Ectodermal cell (in vitro differentiated cells): ENCODE results near the gene MOK.

Experiments used
- H3K27ac ChIP-seq: 2 replicates; pipeline ENCODE4 v1.7.0; 2013; ENCODE audit warnings: mild to moderate bottlenecking, low read depth, low read length; ENCODE audit not compliant: insufficient read depth, poor library complexity, severe bottlenecking
- H3K27me3 ChIP-seq: 2 replicates; pipeline ENCODE4 v1.7.0; 2013; ENCODE audit warnings: mild to moderate bottlenecking, low read length; ENCODE audit not compliant: insufficient read depth, control insufficient read depth, poor library complexity, severe bottlenecking
- H3K36me3 ChIP-seq: one replicate; pipeline ENCODE4 v1.7.0; 2013; ENCODE audit warnings: low read length; ENCODE audit not compliant: control insufficient read depth, insufficient read depth
- H3K4me1 ChIP-seq: one replicate; pipeline ENCODE4 v1.7.0; 2013; ENCODE audit warnings: low read length; ENCODE audit not compliant: control insufficient read depth, insufficient read depth
- H3K4me3 ChIP-seq: 2 replicates; pipeline ENCODE4 v1.7.0; 2013; ENCODE audit warnings: low read depth, low read length, control low read depth; ENCODE audit not compliant: insufficient read depth
- H3K9me3 ChIP-seq: 2 replicates; pipeline ENCODE4 v1.7.0; 2013; ENCODE audit warnings: mild to moderate bottlenecking, low read length, moderate library complexity; ENCODE audit not compliant: control insufficient read depth
- WGBS, 2 experiments: methylation state at CpG; one replicate each; pipeline ENCODE4 v1.1.7; 2013; ENCODE audit warnings: missing lambda C conversion rate in 2 of 2; 5-methylcytosine and 5-hydroxymethylcytosine counted together

Gene MOK

GRCh38 chr14:102323102-102323501, 18.1 kb upstream of the MOK start:
- Histone ChIP-seq H3K4me3 (no peak overlapping the region), H3K4me1 (no peaks in the 10 kb centered on the region), H3K36me3 (no peaks in the 10 kb centered on the region), H3K9me3 (no peaks in the 10 kb centered on the region), H3K27ac (no peak overlapping the region), H3K27me3 (no peaks in the 10 kb centered on the region)
- WGBS, 2 experiments: 67 to 71% methylated on average over 8 of the region's 8 CpGs

DNA sequence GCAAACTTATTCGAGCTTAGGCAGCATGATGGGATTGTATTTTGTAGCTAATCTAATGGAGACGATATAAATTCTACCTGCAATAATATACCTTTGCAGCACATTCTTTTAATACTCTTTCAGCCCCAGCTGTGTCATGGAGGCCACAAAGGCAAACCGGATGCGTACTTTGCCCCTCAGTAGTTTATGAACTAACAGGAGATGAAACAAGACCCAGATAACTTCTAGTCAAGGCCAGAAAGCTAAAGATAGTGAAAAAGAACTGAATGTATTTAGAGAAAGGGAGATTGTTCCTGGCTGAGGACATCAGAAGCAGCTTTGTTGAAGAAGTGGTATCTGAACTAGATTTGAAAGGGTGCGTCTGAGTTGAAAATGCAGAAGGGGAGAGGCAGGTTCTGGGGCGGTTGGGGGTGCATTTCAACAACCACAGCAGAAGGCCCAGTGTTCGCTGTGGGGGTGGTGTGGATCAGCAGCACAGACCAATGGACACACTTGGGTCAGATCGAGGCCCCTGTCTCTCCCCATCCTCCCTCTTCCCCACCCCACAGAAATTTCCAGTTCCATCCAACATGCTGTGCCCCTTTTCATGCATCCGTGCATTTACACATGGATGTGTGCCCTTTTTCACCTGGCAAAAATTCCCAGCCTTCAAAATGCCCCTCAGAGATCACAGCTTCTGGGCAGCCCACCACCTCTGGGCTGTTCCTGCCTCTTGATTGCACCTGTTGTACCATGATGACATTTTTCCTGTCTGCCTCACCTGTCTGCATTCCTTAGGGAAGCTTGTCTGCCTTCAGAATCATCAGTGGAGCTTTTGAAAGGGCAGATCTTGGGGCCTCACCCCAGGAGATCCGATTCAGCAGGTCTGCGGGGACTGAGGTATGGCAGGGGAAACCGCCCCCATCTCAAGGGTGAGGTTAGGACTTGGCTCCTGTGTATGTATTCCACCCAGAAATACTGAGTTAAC, 16.8 kb upstream of the MOK start:
- no peaks in the 10 kb centered on the region for H3K9me3 ChIP-seq
- 93 to 95% methylated on average over 11 to 12 of the region's 12 CpGs for WGBS, 2 experiments
- H3K4me1 ChIP-seq: no peaks in the 10 kb centered on the region
- H3K27ac ChIP-seq: no peak overlapping the region
- no peak overlapping the region for H3K4me3 ChIP-seq
- no peaks in the 10 kb centered on the region for H3K36me3 ChIP-seq
- H3K27me3 ChIP-seq: no peaks in the 10 kb centered on the region

DNA sequence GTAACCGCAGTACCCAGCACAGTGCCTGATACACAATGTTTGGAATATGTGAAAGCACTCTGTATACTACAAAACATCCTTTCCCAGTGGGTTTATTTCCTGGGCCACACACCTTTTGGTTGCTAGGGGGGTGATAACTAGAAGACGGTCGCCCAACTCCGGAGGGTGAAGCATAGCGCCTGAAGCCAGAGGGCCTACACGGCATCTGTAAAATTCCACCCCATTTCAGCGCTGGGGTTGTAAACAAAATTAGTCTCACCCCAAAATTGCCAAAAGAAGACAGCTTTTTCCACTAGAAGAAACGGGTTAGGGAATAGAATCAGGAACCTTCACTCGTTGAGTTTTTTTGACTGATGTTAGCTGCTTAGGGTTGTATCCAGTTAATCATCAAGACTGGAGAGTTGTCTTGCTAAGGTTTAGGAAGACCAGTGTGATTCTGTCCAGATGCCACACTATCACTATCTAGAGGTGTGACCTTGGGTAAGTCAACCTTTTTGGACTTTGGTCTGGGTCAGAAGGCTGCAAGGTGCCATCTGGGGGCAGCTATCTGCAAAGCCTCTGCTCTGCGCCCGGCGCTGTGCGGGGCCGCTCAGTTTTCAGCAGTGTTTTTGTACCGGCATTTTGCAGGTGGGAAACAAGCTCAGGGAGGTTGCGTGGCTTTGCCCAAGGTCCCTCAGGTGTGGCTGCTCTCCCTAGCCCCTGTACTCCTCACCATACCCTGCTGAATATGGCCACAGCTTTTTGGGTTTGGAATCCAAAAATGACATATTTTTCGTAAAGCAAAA, 15.9 kb upstream of the MOK start:
- 93 to 96% methylated on average over 16 to 17 of the region's 17 CpGs for WGBS, 2 experiments
- H3K36me3 ChIP-seq: no peaks in the 10 kb centered on the region
- no peak overlapping the region for H3K27ac ChIP-seq
- no peaks in the 10 kb centered on the region for H3K9me3 ChIP-seq
- H3K4me1 ChIP-seq: no peaks in the 10 kb centered on the region
- H3K27me3 ChIP-seq: no peaks in the 10 kb centered on the region
- peak overlapping the region; percentile 85 for H3K4me3 ChIP-seq

DNA sequence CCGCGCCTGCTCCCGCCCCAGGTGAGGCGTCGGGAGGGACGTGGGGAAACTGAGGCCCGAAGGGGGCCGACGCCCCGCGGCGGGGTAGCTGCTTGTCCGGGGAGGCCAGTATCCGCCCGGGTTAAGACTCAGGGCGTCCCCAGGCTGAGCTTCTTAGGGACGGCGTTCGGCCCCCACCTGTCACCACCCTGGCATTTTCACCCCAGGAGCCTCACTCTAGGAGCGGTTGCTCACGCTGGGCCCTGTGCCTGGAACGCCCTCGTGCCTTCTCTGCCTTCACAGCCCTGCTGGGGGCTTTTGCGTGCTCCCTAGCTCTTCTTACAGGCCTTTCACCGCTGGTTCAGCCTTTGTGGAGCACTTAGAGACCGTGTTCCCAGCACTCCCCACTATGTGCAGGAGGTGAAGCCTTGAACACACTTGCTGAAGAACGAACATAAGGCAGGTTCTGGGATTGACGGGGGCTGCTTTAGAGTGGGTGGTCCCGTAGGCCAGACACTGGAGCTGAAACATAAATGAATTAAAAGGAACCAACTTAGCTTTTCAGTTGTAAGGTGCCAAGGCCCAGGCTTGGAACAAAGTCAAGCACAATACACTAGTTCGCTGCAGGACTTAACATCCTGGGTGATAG, 15.2 kb upstream of the MOK start:
- Histone ChIP-seq H3K9me3 (no peaks in the 10 kb centered on the region), H3K27me3 (peaks cover 4% of the 10 kb centered on the region), H3K27ac (no peak overlapping the region), H3K4me1 (no peaks in the 10 kb centered on the region), H3K4me3 (peak overlapping the region; percentile 85), H3K36me3 (no peaks in the 10 kb centered on the region)
- 9% methylated on average over 30 of the region's 30 CpGs for WGBS, 2 experiments

- H3K27me3 ChIP-seq: peaks cover 10% of the 10 kb centered on the region
- 1% methylated on average over 71 of the region's 71 CpGs for whole genome bisulfite sequencing, 2 experiments
- H3K4me3 ChIP-seq: peak within 1 kb of the TSS; percentile 85
- no peak within 1 kb of the TSS for H3K27ac ChIP-seq
- H3K36me3 ChIP-seq: no peaks in the 10 kb centered on the region
- no peaks in the 10 kb centered on the region for H3K4me1 ChIP-seq
- H3K9me3 ChIP-seq: no peaks in the 10 kb centered on the region
These were observed 14.5 kb upstream of the MOK start, which contains the start of gene ZNF839 for GRCh38 chr14:102319351-102320032. TSS of gene ZNF839 (plus strand) at chr14:102319746. CDS start at chr14:102319766, 20 bp downstream.

DNA sequence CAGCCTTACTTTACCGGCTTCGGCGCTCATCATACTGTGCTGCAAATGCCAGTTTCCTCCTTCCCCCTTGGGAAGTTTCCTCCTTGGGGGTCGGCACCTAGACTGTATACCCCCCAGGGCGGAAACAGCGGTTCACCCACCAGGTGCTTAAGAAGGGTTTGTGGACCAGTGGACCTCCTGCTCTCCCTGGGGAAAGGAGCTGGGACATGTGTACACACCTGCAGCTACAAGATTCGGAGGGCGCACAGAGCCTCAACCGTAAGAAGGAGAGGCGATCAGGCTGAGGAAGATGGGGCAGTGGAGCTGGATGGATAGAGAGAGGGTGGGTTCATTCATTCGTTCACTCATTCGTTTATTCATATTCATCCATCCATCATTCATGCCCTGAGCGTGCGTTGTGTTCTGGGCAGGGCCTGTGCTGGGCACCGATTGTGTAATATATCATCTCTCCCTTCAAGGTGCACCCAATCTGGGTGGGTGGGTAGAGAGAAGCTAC, 13.9 kb upstream of the MOK start:
- WGBS, 2 experiments: 91 to 92% methylated on average over 13 to 15 of the region's 15 CpGs
- H3K4me3 ChIP-seq: peak overlapping the region; percentile 85
- no peaks in the 10 kb centered on the region for H3K36me3 ChIP-seq
- peaks cover 13% of the 10 kb centered on the region for H3K27me3 ChIP-seq
- H3K9me3 ChIP-seq: no peaks in the 10 kb centered on the region
- no peak overlapping the region for H3K27ac ChIP-seq
- no peaks in the 10 kb centered on the region for H3K4me1 ChIP-seq

DNA sequence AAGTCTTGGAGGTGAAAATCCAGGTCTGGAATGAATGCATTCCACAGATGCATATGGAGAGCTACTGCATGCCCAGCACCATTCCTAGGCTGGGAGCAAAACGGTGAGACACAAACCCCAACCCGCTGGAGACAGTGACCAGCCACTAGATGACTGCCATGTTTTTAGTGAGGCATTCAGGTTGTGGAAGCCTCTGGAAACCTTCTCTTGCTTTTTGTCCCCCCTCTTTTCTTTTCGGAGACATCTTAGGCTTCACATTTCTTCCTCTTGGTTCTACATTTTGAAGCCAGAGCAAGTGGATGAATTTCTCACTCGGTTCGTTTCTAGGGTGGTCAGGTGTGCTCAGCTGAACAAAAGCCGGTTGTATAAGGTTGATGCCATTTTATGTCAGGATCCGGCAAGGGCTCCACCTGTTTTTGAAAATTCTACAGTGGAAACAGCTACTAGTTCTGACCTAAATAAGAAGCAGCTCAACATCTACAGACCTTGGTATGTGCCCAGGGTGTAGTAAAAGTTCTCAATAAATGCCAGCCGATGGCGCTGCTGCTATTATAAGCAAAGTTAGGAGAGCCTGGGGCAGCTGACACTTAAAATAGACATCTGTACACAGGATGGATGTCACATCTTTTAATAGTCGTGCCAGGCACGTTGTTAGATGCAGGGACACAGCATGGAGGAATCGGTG, 12.7 kb upstream of the MOK start:
- Histone ChIP-seq H3K4me1 (no peaks in the 10 kb centered on the region), H3K36me3 (no peaks in the 10 kb centered on the region), H3K27me3 (peaks cover 13% of the 10 kb centered on the region), H3K4me3 (peak overlapping the region; percentile 69), H3K9me3 (no peaks in the 10 kb centered on the region), H3K27ac (peak overlapping the region; percentile 38)
- WGBS, 2 experiments: 71 to 77% methylated on average over 12 of the region's 12 CpGs

- Histone ChIP-seq H3K27ac (peak overlapping the region; percentile 87), H3K27me3 (peaks cover 13% of the 10 kb centered on the region), H3K4me1 (no peaks in the 10 kb centered on the region), H3K36me3 (no peaks in the 10 kb centered on the region), H3K4me3 (peak overlapping the region; percentile 69), H3K9me3 (no peaks in the 10 kb centered on the region)
- WGBS, 2 experiments: 1% methylated on average over 54 of the region's 54 CpGs
These were observed 12.0 kb upstream of the MOK start for GRCh38 chr14:102316743-102317563.
